Endodermal cell (in vitro differentiated cells): ENCODE data around the gene CCDC8. TPM values are rescaled to one million over a fixed set of nuclear protein-coding genes. Genes with fewer than 3 reads are reported as not detected.

Experiments
- DNase-seq: peaks from one replicate; pipeline ENCODE4 v3.0.0-alpha.2; 2017
- H3K27ac ChIP-seq: 2 replicates; pipeline ENCODE4 v1.5.1; 2013; ENCODE audit warnings: mild to moderate bottlenecking, low read depth, low read length, moderate library complexity
- H3K27me3 ChIP-seq: 2 replicates; pipeline ENCODE4 v1.6.1; 2013; ENCODE audit warnings: mild to moderate bottlenecking, low read length, moderate library complexity; ENCODE audit not compliant: insufficient read depth, control insufficient read depth, poor library complexity, severe bottlenecking
- H3K36me3 ChIP-seq: 2 replicates; pipeline ENCODE4 v1.7.0; 2013; ENCODE audit warnings: mild to moderate bottlenecking, low read length, moderate library complexity; ENCODE audit not compliant: control insufficient read depth, insufficient read depth
- H3K4me1 ChIP-seq: one replicate; pipeline ENCODE4 v1.7.0; 2013; ENCODE audit warnings: low read length; ENCODE audit not compliant: control insufficient read depth, insufficient read depth
- H3K4me3 ChIP-seq: 2 replicates; pipeline ENCODE4 v1.5.1; 2013; ENCODE audit warnings: mild to moderate bottlenecking, low read length, moderate library complexity
- H3K9ac ChIP-seq: 2 replicates; pipeline ENCODE4 v1.6.1; 2013; ENCODE audit warnings: mild to moderate bottlenecking, low read length, moderate library complexity; ENCODE audit not compliant: poor library complexity, severe bottlenecking; ENCODE audit errors: extremely low read depth
- H3K9me3 ChIP-seq: 2 replicates; pipeline ENCODE4 v1.6.1; 2013; ENCODE audit warnings: mild to moderate bottlenecking, low read length, moderate library complexity; ENCODE audit not compliant: control insufficient read depth
- H3K27ac Mint-ChIP-seq: 2 replicates; pipeline ENCODE4 v1.8.0; 2020; ENCODE audit warnings: mixed read lengths
- H3K27me3 Mint-ChIP-seq: 2 replicates; pipeline ENCODE4 v1.8.0; 2021; ENCODE audit warnings: mild to moderate bottlenecking, mixed read lengths; ENCODE audit not compliant: insufficient read depth
- H3K36me3 Mint-ChIP-seq: 2 replicates; pipeline ENCODE4 v1.8.0; 2020; ENCODE audit warnings: low read depth, mixed read lengths
- H3K4me1 Mint-ChIP-seq: 2 replicates; pipeline ENCODE4 v1.8.0; 2020; ENCODE audit warnings: mixed read lengths
- H3K4me3 Mint-ChIP-seq: 2 replicates; pipeline ENCODE4 v1.8.0; 2020; ENCODE audit warnings: mild to moderate bottlenecking, moderate library complexity, mixed read lengths
- H3K9me3 Mint-ChIP-seq: 2 replicates; pipeline ENCODE4 v1.8.0; 2020; ENCODE audit warnings: mild to moderate bottlenecking, mixed read lengths
- CTCF ChIP-seq: fragments of 200-600 bp; sonication (generic); conservative IDR thresholded peaks from 2 replicates; pipeline ENCODE4 v1.5.0; 2021; ENCODE audit warnings: antibody characterized with exemption, mild to moderate bottlenecking
- WGBS, 2 experiments: methylation state at CpG; one replicate each; pipeline versions ENCODE4 v1.1.5 to v1.1.7; 2013; ENCODE audit warnings: missing lambda C conversion rate in 2 of 2, mixed read lengths in 1 of 2; ENCODE audit not compliant: insufficient coverage in 1 of 2, insufficient read length in 1 of 2; 5-methylcytosine and 5-hydroxymethylcytosine counted together
- total RNA-seq, 2 donors: library from RNA; stranded (reverse); fragmentation: NEBNext Ultra II Directional in 1 of 2; extraction: Animal tissue kit (Norgen Biotek cat#: 25700) in 1 of 2; gene quantifications; 2 replicates in 1 of 2; 3 replicates in 1 of 2; pipeline ENCODE4 v1.2.1, GENCODE V29; 2021

Gene CCDC8
- total RNA-seq, 2 donors from 2014 or later, result 27.5 to 30.5 TPM

- Histone ChIP-seq H3K27me3 (no peaks in the 10 kb centered on the region), H3K9me3 (no peaks in the 10 kb centered on the region), H3K36me3 (peaks cover 50% of the 10 kb centered on the region), H3K27ac (no peak overlapping the region), H3K4me3 (no peak overlapping the region), H3K4me1 (no peaks in the 10 kb centered on the region), H3K9ac (no peak overlapping the region)
- Mint-ChIP-seq H3K4me3 (no peak overlapping the region), H3K27ac (no peak overlapping the region), H3K4me1 (no peaks in the 10 kb centered on the region), H3K36me3 (peaks cover 52% of the 10 kb centered on the region), H3K9me3 (no peaks in the 10 kb centered on the region), H3K27me3 (peaks cover 1% of the 10 kb centered on the region)
- no peak for TF ChIP-seq CTCF
- peak; percentile 47 for DNase-seq
- WGBS, 2 experiments, result 95 to 100% methylated on average over 2 to 13 of the region's 16 CpGs
Observed at GRCh38 chr19:46390121-46390858, 23.1 kb downstream of the CCDC8 start.

GRCh38 chr19:46388311-46389095, 24.9 kb downstream of the CCDC8 start:
- H3K9ac ChIP-seq, result no peak overlapping the region
- H3K9me3 ChIP-seq, result no peaks in the 10 kb centered on the region
- no peaks in the 10 kb centered on the region for H3K9me3 Mint-ChIP-seq
- H3K4me3 ChIP-seq, result no peak overlapping the region
- no peak overlapping the region for H3K27ac ChIP-seq
- WGBS, 2 experiments, result 91 to 92% methylated on average over 17 to 25 of the region's 25 CpGs
- H3K4me3 Mint-ChIP-seq, result no peak overlapping the region
- H3K4me1 Mint-ChIP-seq, result no peaks in the 10 kb centered on the region
- TF ChIP-seq CTCF, result no peak
- no peaks in the 10 kb centered on the region for H3K4me1 ChIP-seq
- DNase-seq, result peak; percentile 37
- peaks cover 68% of the 10 kb centered on the region for H3K36me3 ChIP-seq
- peaks cover 1% of the 10 kb centered on the region for H3K27me3 Mint-ChIP-seq
- peaks cover 68% of the 10 kb centered on the region for H3K36me3 Mint-ChIP-seq
- H3K27me3 ChIP-seq, result no peaks in the 10 kb centered on the region
- no peak overlapping the region for H3K27ac Mint-ChIP-seq

- 91 to 97% methylated on average over 4 to 10 of the region's 10 CpGs for WGBS, 2 experiments
- no peak overlapping the region for H3K4me3 Mint-ChIP-seq
- H3K9me3 Mint-ChIP-seq, result no peaks in the 10 kb centered on the region
- H3K27me3 ChIP-seq, result no peaks in the 10 kb centered on the region
- peaks cover 73% of the 10 kb centered on the region for H3K36me3 ChIP-seq
- H3K27me3 Mint-ChIP-seq, result peaks cover 1% of the 10 kb centered on the region
- DNase-seq, result no peak
- H3K9me3 ChIP-seq, result no peaks in the 10 kb centered on the region
- H3K4me1 ChIP-seq, result no peaks in the 10 kb centered on the region
- no peak for TF ChIP-seq CTCF
- no peak overlapping the region for H3K27ac Mint-ChIP-seq
- H3K9ac ChIP-seq, result no peak overlapping the region
- no peak overlapping the region for H3K27ac ChIP-seq
- no peaks in the 10 kb centered on the region for H3K4me1 Mint-ChIP-seq
- H3K4me3 ChIP-seq, result no peak overlapping the region
- H3K36me3 Mint-ChIP-seq, result peaks cover 75% of the 10 kb centered on the region
Observed at GRCh38 chr19:46387713-46388130, 25.6 kb downstream of the CCDC8 start.
